HCT116 (cell line): ENCODE results near the gene TK2. TPM values are rescaled to one million over a fixed set of nuclear protein-coding genes. Genes with fewer than 3 reads are reported as not detected.

Experiments used
- ATAC-seq: fragments of 200-7000 bp; cut with Tn5 transposase; 2 replicates; pipeline ENCODE4 v1.9.1; 2020; ENCODE audit warnings: mild to moderate bottlenecking, moderate library complexity
- BruUV-seq: library from RNA; stranded (reverse); fragments of 400-500 nt; replicated peaks from 2 replicates; lab custom pipeline; 2021; lab: Mats Ljungman, UMichigan
- CTCF ChIA-PET: fragments of 300-600 bp; sonication (Branson Sonifier 250); formaldehyde crosslinking; loops from one replicate; lab custom pipeline; 2021; ENCODE audit warnings: antibody characterized with exemption; lab: Charles Lee
- POLR2A ChIA-PET: fragments of 300-600, 350-600 bp; sonication (Branson Sonifier 250); formaldehyde crosslinking; loops from one replicate; lab custom pipeline; 2021; ENCODE audit warnings: antibody characterized with exemption; lab: Charles Lee
- RAD21 ChIA-PET, 2 experiments: fragments of 300-600 bp; sonication (Branson Sonifier 250); formaldehyde crosslinking; loops; one replicate each; lab custom pipeline; 2023; ENCODE audit warnings: low total read pairs in 2 of 2; ENCODE audit not compliant: uncharacterized antibody in 2 of 2, unreplicated experiment in 2 of 2, low non-redundant PET in 1 of 2; lab: Charles Lee
- DNase-seq: peaks from one replicate; pipeline ENCODE4 v3.0.0-alpha.2; 2010; ENCODE audit warnings: low read depth, low spot score
- H2AFZ ChIP-seq: fragments of 200-600 bp; shearing (Covaris generic), sonication (generic); 2 replicates; pipeline ENCODE4 v1.6.1; 2017; ENCODE audit warnings: low read depth, mixed run types, mixed read lengths, antibody characterized with exemption, low read length; ENCODE audit not compliant: poor library complexity, severe bottlenecking
- H3K27ac ChIP-seq: 2 replicates; pipeline ENCODE4 v1.5.1; 2012; ENCODE audit warnings: low read depth, low read length
- H3K27me3 ChIP-seq: fragments of 200-600 bp; sonication (generic); 2 replicates; pipeline ENCODE4 v1.6.1; 2016; ENCODE audit warnings: mixed run types, low read length, mixed read lengths; ENCODE audit not compliant: insufficient read depth
- H3K36me3 ChIP-seq, 2 experiments: fragments of 200-500 bp in 1 of 2; fragments of 200-600 bp in 1 of 2; sonication (Bioruptor generic) in 1 of 2; sonication (generic) in 1 of 2; 2 replicates each; pipeline versions ENCODE4 v1.5.1 to v1.6.1; 2014 to 2016; ENCODE audit warnings: low read length in 2 of 2, inconsistent platforms in 1 of 2, mixed read lengths in 1 of 2, mixed run types in 1 of 2; ENCODE audit not compliant: insufficient read depth in 2 of 2, control insufficient read depth in 1 of 2
- H3K4me1 ChIP-seq, 2 experiments: fragments of 200-600 bp in 1 of 2; sonication (generic) in 1 of 2; 2 replicates each; pipeline versions ENCODE4 v1.5.1 to v1.6.1; 2012 to 2017; ENCODE audit warnings: low read length in 2 of 2, inconsistent platforms in 1 of 2, mild to moderate bottlenecking in 1 of 2, mixed read lengths in 1 of 2, mixed run types in 1 of 2, moderate library complexity in 1 of 2; ENCODE audit not compliant: insufficient read depth in 2 of 2, control insufficient read depth in 1 of 2
- H3K4me2 ChIP-seq: fragments of 200-600 bp; sonication (generic); 2 replicates; pipeline ENCODE4 v1.6.1; 2017; ENCODE audit warnings: mixed run types, low read length, mixed read lengths
- H3K4me3 ChIP-seq, 2 experiments: fragments of 200-600 bp in 1 of 2; sonication (generic) in 1 of 2; replicated peaks in 1 of 2; 2 replicates each; pipeline ENCODE4 v1.5.1; 2011 to 2016; ENCODE audit warnings: low read length in 2 of 2, control low read depth in 1 of 2, low read depth in 1 of 2, mild to moderate bottlenecking in 1 of 2, mixed read lengths in 1 of 2, mixed run types in 1 of 2
- H3K79me2 ChIP-seq: fragments of 200-600 bp; sonication (generic); 2 replicates; pipeline ENCODE4 v1.6.1; 2017; ENCODE audit warnings: mild to moderate bottlenecking, mixed run types, low read length, moderate library complexity, mixed read lengths; ENCODE audit not compliant: insufficient read depth
- H3K9ac ChIP-seq: fragments of 200-600 bp; sonication (generic); 2 replicates; pipeline ENCODE4 v1.6.1; 2016; ENCODE audit warnings: low read length, mixed read lengths
- H3K9me2 ChIP-seq: fragments of 200-600 bp; sonication (generic), shearing (Covaris generic); 2 replicates; pipeline ENCODE4 v1.6.1; 2017; ENCODE audit warnings: mixed run types, mild to moderate bottlenecking, moderate library complexity; ENCODE audit not compliant: insufficient read depth
- H3K9me3 ChIP-seq, 2 experiments: fragments of 200-500 bp in 1 of 2; fragments of 200-600 bp in 1 of 2; sonication (Bioruptor generic) in 1 of 2; sonication (generic) in 1 of 2; 2 replicates each; pipeline ENCODE4 v1.6.1; 2014 to 2017; ENCODE audit warnings: low read length in 2 of 2, mixed read lengths in 2 of 2, inconsistent platforms in 1 of 2, low read depth in 1 of 2, mild to moderate bottlenecking in 1 of 2, mixed run types in 1 of 2, moderate library complexity in 1 of 2; ENCODE audit not compliant: control insufficient read depth in 1 of 2, insufficient read depth in 1 of 2
- H4K20me1 ChIP-seq: fragments of 200-600 bp; sonication (generic), shearing (Covaris generic); 2 replicates; pipeline ENCODE4 v1.6.1; 2017; ENCODE audit warnings: mixed run types, mild to moderate bottlenecking, moderate library complexity; ENCODE audit not compliant: insufficient read depth
- CEBPB ChIP-seq: IDR thresholded peaks from 2 replicates; pipeline ENCODE4 v1.6.1; 2012; ENCODE audit warnings: low read depth
- ELF1 ChIP-seq: IDR thresholded peaks from 2 replicates; pipeline ENCODE4 v1.6.1; 2012; ENCODE audit warnings: low read depth, borderline replicate concordance
- EZH2 ChIP-seq: fragments of 200-600 bp; sonication (generic); IDR thresholded peaks from 2 replicates; pipeline ENCODE4 v1.6.1; 2017; ENCODE audit warnings: antibody characterized with exemption, mixed run types
- TCF7L2 ChIP-seq: IDR thresholded peaks from 2 replicates; pipeline ENCODE4 v1.7.0; 2011; ENCODE audit warnings: borderline replicate concordance, inconsistent platforms; ENCODE audit not compliant: insufficient read depth, insufficient read length; ENCODE audit errors: extremely low read depth
- intact Hi-C: fragments of 100-400 bp; cut with micrococcal nuclease; formaldehyde crosslinking; loops from 2 replicates; pipeline ENCODE4 v1.10.0; 2022
- total RNA-seq: library from RNA; stranded (reverse); gene quantifications from one replicate; pipeline ENCODE4 v1.2.1, GENCODE V29; 2021; ENCODE audit not compliant: unreplicated experiment
- TF ChIP-seq, protein P1 (sequence below): IDR thresholded peaks from 2 replicates; pipeline ENCODE4 v1.6.1; 2012; ENCODE audit warnings: low read depth

Gene TK2
- total RNA-seq, 1 experiment from 2014 or later: 15.4 TPM

DNA sequence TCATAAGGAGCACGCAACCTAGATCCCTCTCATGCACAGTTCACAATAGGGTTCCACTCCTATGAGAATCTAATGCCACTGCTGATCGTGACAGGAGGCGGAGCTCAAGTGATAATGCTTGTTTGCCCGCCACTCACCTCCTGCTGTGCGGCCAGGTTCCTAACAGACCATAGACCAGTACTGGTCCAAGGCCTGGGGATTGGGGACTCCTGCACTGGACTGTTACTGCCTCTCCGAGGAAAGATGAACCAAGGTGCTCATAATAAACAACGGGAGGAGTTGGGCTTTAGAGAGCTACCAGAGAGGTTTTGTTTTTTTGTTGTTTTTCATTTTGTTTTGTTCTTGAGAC lies 58.2 kb downstream of the TK2 start:
- Histone ChIP-seq H2AFZ (no peak overlapping the region), H3K4me3 (no peak overlapping the region), H3K27me3 (no peaks in the 10 kb centered on the region), H3K9me3 (no peaks in the 10 kb centered on the region)
- ChIA-PET RAD21 (no interaction called here), POLR2A (no interaction called here)
- no peak for DNase-seq
- TF ChIP-seq, protein P1, sequence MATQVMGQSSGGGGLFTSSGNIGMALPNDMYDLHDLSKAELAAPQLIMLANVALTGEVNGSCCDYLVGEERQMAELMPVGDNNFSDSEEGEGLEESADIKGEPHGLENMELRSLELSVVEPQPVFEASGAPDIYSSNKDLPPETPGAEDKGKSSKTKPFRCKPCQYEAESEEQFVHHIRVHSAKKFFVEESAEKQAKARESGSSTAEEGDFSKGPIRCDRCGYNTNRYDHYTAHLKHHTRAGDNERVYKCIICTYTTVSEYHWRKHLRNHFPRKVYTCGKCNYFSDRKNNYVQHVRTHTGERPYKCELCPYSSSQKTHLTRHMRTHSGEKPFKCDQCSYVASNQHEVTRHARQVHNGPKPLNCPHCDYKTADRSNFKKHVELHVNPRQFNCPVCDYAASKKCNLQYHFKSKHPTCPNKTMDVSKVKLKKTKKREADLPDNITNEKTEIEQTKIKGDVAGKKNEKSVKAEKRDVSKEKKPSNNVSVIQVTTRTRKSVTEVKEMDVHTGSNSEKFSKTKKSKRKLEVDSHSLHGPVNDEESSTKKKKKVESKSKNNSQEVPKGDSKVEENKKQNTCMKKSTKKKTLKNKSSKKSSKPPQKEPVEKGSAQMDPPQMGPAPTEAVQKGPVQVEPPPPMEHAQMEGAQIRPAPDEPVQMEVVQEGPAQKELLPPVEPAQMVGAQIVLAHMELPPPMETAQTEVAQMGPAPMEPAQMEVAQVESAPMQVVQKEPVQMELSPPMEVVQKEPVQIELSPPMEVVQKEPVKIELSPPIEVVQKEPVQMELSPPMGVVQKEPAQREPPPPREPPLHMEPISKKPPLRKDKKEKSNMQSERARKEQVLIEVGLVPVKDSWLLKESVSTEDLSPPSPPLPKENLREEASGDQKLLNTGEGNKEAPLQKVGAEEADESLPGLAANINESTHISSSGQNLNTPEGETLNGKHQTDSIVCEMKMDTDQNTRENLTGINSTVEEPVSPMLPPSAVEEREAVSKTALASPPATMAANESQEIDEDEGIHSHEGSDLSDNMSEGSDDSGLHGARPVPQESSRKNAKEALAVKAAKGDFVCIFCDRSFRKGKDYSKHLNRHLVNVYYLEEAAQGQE: no peak
- TF ChIP-seq CEBPB: no peak
- TF ChIP-seq, all 23 proteins: peak for 0
- no peak overlapping the region for H3K27ac ChIP-seq
- CTCF ChIA-PET: no interaction called here
- no peaks in the 10 kb centered on the region for H3K4me1 ChIP-seq
- no TSS peak for BruUV-seq
- ATAC-seq: no peak
- intact Hi-C loops: no loop called here
- no peaks in the 10 kb centered on the region for H3K36me3 ChIP-seq
- H3K9ac ChIP-seq: no peak overlapping the region
- H3K79me2 ChIP-seq: no peaks in the 10 kb centered on the region
- H4K20me1 ChIP-seq: no peaks in the 10 kb centered on the region
- H3K4me2 ChIP-seq: no peak overlapping the region
- H3K9me2 ChIP-seq: no peaks in the 10 kb centered on the region

DNA sequence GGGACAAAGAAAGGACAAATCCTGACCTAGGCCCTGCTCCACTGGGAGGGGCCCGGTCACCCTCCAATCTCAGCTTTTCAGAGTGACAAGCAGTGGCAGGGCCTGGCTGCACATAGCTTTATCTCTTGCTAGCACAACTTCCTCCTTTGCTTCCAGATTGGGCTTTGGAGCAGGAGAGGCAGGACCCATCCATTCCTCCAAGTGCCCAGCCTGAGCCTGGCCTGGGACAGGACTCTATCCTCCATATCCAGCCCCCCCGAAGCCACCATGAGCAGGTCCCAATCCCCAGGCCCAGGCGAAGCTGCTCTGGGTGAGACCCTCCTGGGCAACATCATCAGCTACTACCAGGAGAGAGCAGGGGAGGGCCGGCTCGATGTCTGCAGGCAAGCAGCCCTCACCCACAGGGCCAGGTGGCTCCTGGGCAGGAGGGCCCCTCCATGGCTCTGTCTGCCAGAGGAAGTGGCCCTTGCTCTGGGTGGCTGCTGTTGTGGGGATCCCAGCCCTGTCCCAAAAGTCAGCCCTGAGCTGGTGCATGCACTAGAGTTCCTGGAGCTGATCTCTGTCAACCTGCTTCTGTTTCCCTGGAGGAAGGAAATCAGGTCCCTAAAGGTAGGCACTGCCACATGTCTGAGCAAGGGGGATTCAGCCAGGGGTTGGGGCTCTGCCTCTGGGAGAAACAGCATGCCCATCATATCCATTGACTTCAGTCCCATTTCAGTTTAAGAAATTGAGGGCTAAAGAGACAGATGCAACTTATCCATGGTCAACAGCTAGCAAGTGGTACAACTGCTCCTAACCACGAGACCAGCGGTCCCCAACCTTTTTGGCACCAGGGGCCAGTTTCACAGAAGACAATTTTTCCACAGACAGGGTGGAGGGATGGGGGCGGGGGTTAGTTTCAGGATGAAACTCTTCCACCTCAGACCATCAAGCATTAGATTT lies 58.9 kb downstream of the TK2 start:
- no peaks in the 10 kb centered on the region for H3K9me3 ChIP-seq
- DNase-seq (no peak), ATAC-seq (no peak)
- no peak overlapping the region for H3K27ac ChIP-seq
- RAD21 ChIA-PET: no interaction called here
- intact Hi-C loops: no loop called here
- no peak overlapping the region for H3K4me3 ChIP-seq
- H3K4me1 ChIP-seq: no peaks in the 10 kb centered on the region
- BruUV-seq: no TSS peak
- H3K9ac ChIP-seq: no peak overlapping the region
- H3K27me3 ChIP-seq: no peaks in the 10 kb centered on the region
- H3K36me3 ChIP-seq: no peaks in the 10 kb centered on the region
- TF ChIP-seq TCF7L2: no peak
- no peak for TF ChIP-seq EZH2
- no peak for TF ChIP-seq ELF1
- no peaks in the 10 kb centered on the region for H3K9me2 ChIP-seq
- POLR2A ChIA-PET: no interaction called here
- H2AFZ ChIP-seq: no peak overlapping the region
- H3K4me2 ChIP-seq: no peak overlapping the region
- no peaks in the 10 kb centered on the region for H3K79me2 ChIP-seq
- CTCF ChIA-PET: no interaction called here
- no peaks in the 10 kb centered on the region for H4K20me1 ChIP-seq
